GM19468 (cell line): ENCODE measurements around the gene FLNB.
"Not testable (repeated sequence)": the region's sequence is repeated elsewhere in the genome, so short reads cannot be mapped to it uniquely, and the experiment has no call there.

ENCODE experiments used
- ATAC-seq: cut with Tn5 transposase; IDR thresholded peaks from one replicate; pipeline ENCODE4 v1.9.1; 2021; ENCODE audit warnings: mild to moderate bottlenecking, moderate library complexity, moderate number of reproducible peaks; ENCODE audit not compliant: unreplicated experiment; ENCODE audit errors: extremely low read depth

The FLNB gene

GRCh38 chr3:58048301-58048700 lies 40.1 kb downstream of the FLNB start:
- no peak for ATAC-seq

- ATAC-seq: no peak
Observed at GRCh38 chr3:58049143-58049785, 41.0 kb downstream of the FLNB start.

GRCh38 chr3:58051196-58051595 lies 43.0 kb downstream of the FLNB start:
- no peak for ATAC-seq

GRCh38 chr3:58051658-58052261 lies 43.5 kb downstream of the FLNB start:
- not testable (repeated sequence) for ATAC-seq

- no peak for ATAC-seq
Observed at GRCh38 chr3:58052373-58053273, 44.4 kb downstream of the FLNB start.

- no peak for ATAC-seq
Observed at GRCh38 chr3:58054652-58055051, 46.4 kb downstream of the FLNB start.

- no peak for ATAC-seq
Observed at GRCh38 chr3:58055314-58055713, 47.1 kb downstream of the FLNB start.

GRCh38 chr3:58055891-58056290 lies 47.7 kb downstream of the FLNB start:
- ATAC-seq: not testable (repeated sequence)

GRCh38 chr3:58058361-58059263 lies 50.4 kb downstream of the FLNB start:
- ATAC-seq: no peak

GRCh38 chr3:58059349-58060321 lies 51.4 kb downstream of the FLNB start:
- no peak for ATAC-seq

- no peak for ATAC-seq
Observed at GRCh38 chr3:58062472-58062871, 54.2 kb downstream of the FLNB start.

GRCh38 chr3:58063022-58063815 lies 55.0 kb downstream of the FLNB start:
- ATAC-seq: no peak

GRCh38 chr3:58064923-58065638 lies 56.9 kb downstream of the FLNB start:
- ATAC-seq: no peak

GRCh38 chr3:58065700-58066167 lies 57.5 kb downstream of the FLNB start:
- ATAC-seq: no peak

GRCh38 chr3:58066842-58067241 lies 58.6 kb downstream of the FLNB start:
- ATAC-seq: no peak

- ATAC-seq: no peak
Observed at GRCh38 chr3:58068122-58068809, 60.0 kb downstream of the FLNB start.

- no peak for ATAC-seq
Observed at GRCh38 chr3:58071480-58071971, 63.3 kb downstream of the FLNB start.
